Measurements from ENCODE around the gene HOXD10. TPM values are rescaled to one million over a fixed set of nuclear protein-coding genes. Genes with fewer than 3 reads are reported as not detected.
A peak's percentile ranks its signal among the peaks of the same experiment; 100 is the strongest.

HOXD10 gene
- total and polyA plus RNA-seq, 2 donors from 2014 or later, result 28.2 to 35.4 TPM

DNA sequence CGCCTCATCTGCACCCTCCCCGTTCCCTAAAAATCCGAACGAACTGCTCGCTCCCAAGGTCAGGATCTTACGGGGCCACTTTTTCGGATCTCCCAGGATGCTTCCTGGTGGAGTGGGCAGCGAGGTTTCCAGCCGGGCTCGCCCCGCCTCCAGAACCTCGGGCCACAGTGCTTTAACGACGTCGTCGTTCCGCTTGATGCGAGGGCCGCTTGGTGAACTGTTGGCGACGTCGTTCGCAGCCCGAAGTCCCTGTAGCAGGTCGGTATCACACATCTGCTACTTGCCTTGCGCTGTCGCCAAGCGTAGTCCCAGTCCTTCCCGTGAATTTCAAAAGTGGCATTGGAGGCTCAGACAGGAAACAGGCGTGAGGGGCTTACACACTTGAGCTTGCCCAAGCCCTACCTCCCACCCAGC is 48.2 kb upstream of the HOXD10 start:
- DNase-seq, result peak in 4 of 5 donors; percentile 63 to 74 (median 68)
- intact Hi-C loops (cut with DNase I), result no loop called here
- Histone ChIP-seq H3K4me3 (ENCODE audit: low read length in 3 of 3) (no peak overlapping the region), H3K27ac (ENCODE audit: low read depth in 2 of 2, low read length in 2 of 2) (no peak overlapping the region), H3K36me3 (ENCODE audit: control insufficient read depth in 2 of 3, insufficient read depth in 3 of 3, low read length in 3 of 3) (no peaks in the 10 kb centered on the region), H3K27me3 (ENCODE audit: control insufficient read depth, insufficient read depth, low read length) (peaks cover 73% of the 10 kb centered on the region), H3K9ac (ENCODE audit: low read length in 3 of 3) (no peak overlapping the region), H3K4me1 (ENCODE audit: control insufficient read depth in 2 of 3, insufficient read depth in 2 of 3, low read depth in 1 of 3, low read length in 3 of 3) (peaks cover 0 to 7% (median 5%) of the 10 kb centered on the region in 3 donors), H3K9me3 (ENCODE audit: control insufficient read depth in 2 of 3, insufficient read depth in 1 of 3, low read length in 3 of 3) (no peaks in the 10 kb centered on the region)
- TF ChIP-seq, protein P1, sequence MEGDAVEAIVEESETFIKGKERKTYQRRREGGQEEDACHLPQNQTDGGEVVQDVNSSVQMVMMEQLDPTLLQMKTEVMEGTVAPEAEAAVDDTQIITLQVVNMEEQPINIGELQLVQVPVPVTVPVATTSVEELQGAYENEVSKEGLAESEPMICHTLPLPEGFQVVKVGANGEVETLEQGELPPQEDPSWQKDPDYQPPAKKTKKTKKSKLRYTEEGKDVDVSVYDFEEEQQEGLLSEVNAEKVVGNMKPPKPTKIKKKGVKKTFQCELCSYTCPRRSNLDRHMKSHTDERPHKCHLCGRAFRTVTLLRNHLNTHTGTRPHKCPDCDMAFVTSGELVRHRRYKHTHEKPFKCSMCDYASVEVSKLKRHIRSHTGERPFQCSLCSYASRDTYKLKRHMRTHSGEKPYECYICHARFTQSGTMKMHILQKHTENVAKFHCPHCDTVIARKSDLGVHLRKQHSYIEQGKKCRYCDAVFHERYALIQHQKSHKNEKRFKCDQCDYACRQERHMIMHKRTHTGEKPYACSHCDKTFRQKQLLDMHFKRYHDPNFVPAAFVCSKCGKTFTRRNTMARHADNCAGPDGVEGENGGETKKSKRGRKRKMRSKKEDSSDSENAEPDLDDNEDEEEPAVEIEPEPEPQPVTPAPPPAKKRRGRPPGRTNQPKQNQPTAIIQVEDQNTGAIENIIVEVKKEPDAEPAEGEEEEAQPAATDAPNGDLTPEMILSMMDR (IDR thresholded peaks at IDR 0.05; ENCODE audit: borderline replicate concordance, extremely low read depth, insufficient read depth), result no peak
- no peak for FAIRE-seq

DNA sequence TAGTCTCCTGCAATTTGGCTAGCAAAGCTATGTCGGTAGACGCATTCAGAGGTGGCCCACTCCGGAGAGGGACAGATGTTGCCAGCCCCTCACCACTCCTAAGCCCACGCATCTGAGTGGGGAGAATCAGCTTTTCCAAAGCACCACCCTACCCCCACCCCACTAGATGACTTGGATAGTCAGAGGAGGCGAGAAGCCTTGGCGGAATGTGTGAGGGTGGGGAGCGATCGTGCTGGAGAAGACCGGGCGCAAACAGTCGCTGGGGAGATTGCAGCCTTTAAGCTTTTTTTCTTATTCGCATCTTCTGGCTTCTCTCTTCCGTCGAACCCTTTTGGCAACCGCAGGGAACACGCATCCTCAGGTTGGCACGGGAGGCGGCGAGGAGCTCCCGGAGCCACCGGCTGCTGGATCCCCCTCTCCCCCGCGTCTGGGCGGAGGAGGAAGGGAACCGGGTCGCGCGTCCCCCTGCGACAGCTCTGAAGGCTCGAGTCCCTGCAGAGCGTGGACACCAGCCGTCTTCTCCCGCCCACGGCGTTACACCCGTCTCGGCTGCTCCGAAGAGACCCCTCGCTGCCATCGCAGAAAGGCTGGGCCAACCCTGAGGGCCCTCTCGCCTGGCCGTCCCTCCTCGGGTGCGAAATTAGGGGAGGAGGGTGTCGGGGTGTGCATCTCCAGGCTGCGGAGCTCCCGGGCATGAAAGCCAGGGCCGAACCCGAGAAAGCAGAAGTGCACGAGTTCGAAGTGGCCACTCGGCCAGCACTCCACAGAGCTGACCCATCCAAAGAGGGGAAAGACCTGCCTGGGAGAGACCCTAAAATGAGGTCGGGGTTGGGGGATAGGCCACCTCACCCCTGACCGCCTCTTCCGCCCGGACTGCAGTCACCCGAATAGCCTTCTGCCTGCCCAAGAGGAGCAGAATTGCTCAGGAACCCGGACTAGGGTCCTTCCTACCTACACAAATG is 45.0 kb upstream of the HOXD10 start:
- peaks cover 0 to 7% (median 5%) of the 10 kb centered on the region in 3 donors for H3K4me1 ChIP-seq (ENCODE audit: control insufficient read depth in 2 of 3, insufficient read depth in 2 of 3, low read depth in 1 of 3, low read length in 3 of 3)
- TF ChIP-seq, protein P1 (IDR thresholded peaks at IDR 0.05; ENCODE audit: borderline replicate concordance, extremely low read depth, insufficient read depth), result no peak
- no peaks in the 10 kb centered on the region for H3K9me3 ChIP-seq (ENCODE audit: control insufficient read depth in 2 of 3, insufficient read depth in 1 of 3, low read length in 3 of 3)
- H3K9ac ChIP-seq (ENCODE audit: low read length in 3 of 3), result no peak overlapping the region
- intact Hi-C loops (cut with DNase I), result no loop called here
- H3K36me3 ChIP-seq (ENCODE audit: control insufficient read depth in 2 of 3, insufficient read depth in 3 of 3, low read length in 3 of 3), result no peaks in the 10 kb centered on the region
- FAIRE-seq (no peak), DNase-seq (peak; percentile 27 to 58 (median 42))
- H3K27me3 ChIP-seq (ENCODE audit: control insufficient read depth, insufficient read depth, low read length), result peaks cover 86% of the 10 kb centered on the region
- no peak overlapping the region for H3K27ac ChIP-seq (ENCODE audit: low read depth in 2 of 2, low read length in 2 of 2)
- H3K4me3 ChIP-seq (ENCODE audit: low read length in 3 of 3), result no peak overlapping the region

DNA sequence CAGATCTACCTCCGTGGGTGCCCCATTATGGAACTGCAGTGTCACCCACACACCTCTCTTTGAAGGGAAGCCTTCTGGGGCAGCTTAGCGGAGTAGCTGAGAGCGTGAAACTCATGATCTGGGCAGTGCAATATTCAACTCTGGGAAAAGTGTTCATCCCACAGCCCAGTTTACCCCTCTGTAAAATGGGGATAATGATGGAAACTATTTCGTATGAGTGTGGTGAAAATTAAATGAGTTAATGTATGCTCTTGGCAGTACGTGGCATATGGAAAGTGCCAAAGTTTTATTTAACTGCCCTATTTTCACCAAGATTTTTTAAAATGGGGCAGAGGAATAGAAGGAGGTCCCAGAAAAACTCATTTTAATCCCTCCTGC is 44.3 kb upstream of the HOXD10 start:
- Histone ChIP-seq H3K9me3 (ENCODE audit: control insufficient read depth in 2 of 3, insufficient read depth in 1 of 3, low read length in 3 of 3) (no peaks in the 10 kb centered on the region), H3K4me3 (ENCODE audit: low read length in 3 of 3) (no peak overlapping the region), H3K4me1 (ENCODE audit: control insufficient read depth in 2 of 3, insufficient read depth in 2 of 3, low read depth in 1 of 3, low read length in 3 of 3) (peaks cover 0 to 5% (median 4%) of the 10 kb centered on the region in 3 donors), H3K9ac (ENCODE audit: low read length in 3 of 3) (no peak overlapping the region), H3K27me3 (ENCODE audit: control insufficient read depth, insufficient read depth, low read length) (peaks cover 87% of the 10 kb centered on the region), H3K27ac (ENCODE audit: low read depth in 2 of 2, low read length in 2 of 2) (no peak overlapping the region), H3K36me3 (ENCODE audit: control insufficient read depth in 2 of 3, insufficient read depth in 3 of 3, low read length in 3 of 3) (no peaks in the 10 kb centered on the region)
- intact Hi-C loops (cut with DNase I), result no loop called here
- peak in 1 of 5 donors; percentile 3 for DNase-seq
- no peak for FAIRE-seq
- TF ChIP-seq, protein P1 (IDR thresholded peaks at IDR 0.05; ENCODE audit: borderline replicate concordance, extremely low read depth, insufficient read depth), result no peak

Data from kidney (tissue), 14 donors.